Measurements from ENCODE around the gene PHYKPL. TPM values are rescaled to one million over a fixed set of nuclear protein-coding genes. Genes with fewer than 3 reads are reported as not detected.

PHYKPL gene
- total and polyA plus RNA-seq, 2 donors (not counting 3 experiments of a cell fraction or from before 2014, with no cell fraction given) = 71.7 to 81.7 TPM

- BruUV-seq (replicated peaks) = no TSS peak
Observed at GRCh38 chr5:178160176-178160575, 72.4 kb downstream of the PHYKPL start.

More at GRCh38 chr5:178160176-178160575, 72.4 kb downstream of the PHYKPL start:
- TF ChIP-seq MYC (IDR thresholded peaks at IDR 0.05; ENCODE audit: low read depth, low read length) (no peak), CTCF (IDR thresholded peaks at IDR 0.05; ENCODE audit: extremely low read depth in 1 of 2, insufficient read depth in 1 of 2, low read depth in 1 of 2, low read length in 2 of 2) (no peak), FOS (IDR thresholded peaks at IDR 0.05; ENCODE audit: borderline replicate concordance, insufficient read depth, low read length) (no peak), POLR2A (IDR thresholded peaks at IDR 0.05; ENCODE audit: low read depth, low read length) (no peak), POLR2AphosphoS5 (IDR thresholded peaks at IDR 0.05; ENCODE audit: insufficient read depth, low read depth, low read length) (no peak), EZH2 (IDR thresholded peaks at IDR 0.05; ENCODE audit: borderline replicate concordance, low read depth, low read length, severe bottlenecking) (no peak), JUN (IDR thresholded peaks at IDR 0.05; ENCODE audit: borderline replicate concordance, insufficient read depth, insufficient read length, low read depth) (no peak)
- H3K27ac ChIP-seq (ENCODE audit: insufficient read depth, low read depth, low read length) = no peak overlapping the region
- H3K79me2 ChIP-seq (ENCODE audit: control insufficient read depth, insufficient read depth, low read length) = no peaks in the 10 kb centered on the region
- H3K4me3 ChIP-seq (replicated peaks in 1 of 3; ENCODE audit: insufficient read depth in 1 of 3, low read depth in 1 of 3, low read length in 3 of 3) = no peak overlapping the region
- no peak overlapping the region for H2AFZ ChIP-seq (ENCODE audit: low read depth, low read length)
- no peak overlapping the region for H3K4me2 ChIP-seq (ENCODE audit: insufficient read depth, low read length)
- no peaks in the 10 kb centered on the region for H3K9me1 ChIP-seq (replicated peaks; ENCODE audit: control insufficient read depth, extremely low read depth, insufficient read depth, low read length)
- no peaks in the 10 kb centered on the region for H3K9me3 ChIP-seq (replicated peaks; ENCODE audit: control insufficient read depth, insufficient read depth, low read length)
- no peaks in the 10 kb centered on the region for H3K36me3 ChIP-seq (ENCODE audit: control insufficient read depth in 2 of 2, extremely low read depth in 1 of 2, insufficient read depth in 2 of 2, low read length in 2 of 2)
- intact Hi-C loops (cut with micrococcal nuclease) = no loop called here
- CTCF ChIA-PET = interaction anchor here (1.0 to 5.3 kb wide), 2 partner anchors 37 to 83 kb away, joined by 3 to 44 read pairs; no protein-coding TSS in a partner anchor
- DNase-seq (ENCODE audit: low read depth, low spot score) (no peak), FAIRE-seq (no peak)
- no peaks in the 10 kb centered on the region for H3K4me1 ChIP-seq (ENCODE audit: control insufficient read depth, extremely low read depth, insufficient read depth, low read length)
- no peaks in the 10 kb centered on the region for H4K20me1 ChIP-seq (replicated peaks; ENCODE audit: control insufficient read depth, extremely low read depth, insufficient read depth, low read length)
- POLR2A ChIA-PET = no interaction called here
- H3K9ac ChIP-seq (replicated peaks; ENCODE audit: extremely low read depth, insufficient read depth, low read length) = no peak overlapping the region
- dilution Hi-C loops (cut with MboI; ENCODE audit: extremely low pct_ligation_motif_present, low sequenced_read_pairs) = no loop called here
- peaks cover 0 to 2% of the 10 kb centered on the region in 2 experiments for H3K27me3 ChIP-seq (ENCODE audit: control insufficient read depth in 2 of 2, insufficient read depth in 2 of 2, low read length in 2 of 2)

Other genes with a start within 250 kb of the PHYKPL start
- gene PROP1, start 236.6 kb downstream of the PHYKPL start, total RNA-seq = not detected in 2 replicates
- gene PROP1, start 236.6 kb downstream of the PHYKPL start, polyA plus RNA-seq = not detected in 2 replicates
- 38.2 and 40.3 TPM in 2 replicates for gene N4BP3, start 119.3 kb downstream of the PHYKPL start, total RNA-seq
- gene N4BP3, start 119.3 kb downstream of the PHYKPL start, polyA plus RNA-seq = 11.8 and 12.5 TPM in 2 replicates
- 34.2 and 38.2 TPM in 2 replicates for gene RMND5B, start 101.8 kb downstream of the PHYKPL start, total RNA-seq
- gene RMND5B, start 101.8 kb downstream of the PHYKPL start, polyA plus RNA-seq = 37.2 and 40.2 TPM in 2 replicates
- gene NHP2, start 78.9 kb downstream of the PHYKPL start, total RNA-seq = 205 and 210 TPM in 2 replicates
- 202 and 220 TPM in 2 replicates for gene NHP2, start 78.9 kb downstream of the PHYKPL start, polyA plus RNA-seq
- not detected in 2 replicates for gene GMCL2, start 45.4 kb downstream of the PHYKPL start, total RNA-seq
- gene GMCL2, start 45.4 kb downstream of the PHYKPL start, polyA plus RNA-seq = not detected in 2 replicates
- 309 and 310 TPM in 2 replicates for gene HNRNPAB, start 28.3 kb downstream of the PHYKPL start, total RNA-seq
- gene HNRNPAB, start 28.3 kb downstream of the PHYKPL start, polyA plus RNA-seq = 165 and 207 TPM in 2 replicates